Endothelial cell (in vitro differentiated cells): ENCODE measurements around the gene ATP13A3. TPM values are rescaled to one million over a fixed set of nuclear protein-coding genes. Genes with fewer than 3 reads are reported as not detected.
A peak's percentile ranks its signal among the peaks of the same experiment; 100 is the strongest.

Experiments used
- DNase-seq: peaks from one replicate; pipeline ENCODE4 v3.0.0; 2021; ENCODE audit warnings: low spot score
- H3K27ac Mint-ChIP-seq: one replicate; pipeline ENCODE4 v1.8.0; 2021; ENCODE audit warnings: mixed read lengths, inconsistent platforms; ENCODE audit not compliant: unreplicated experiment
- H3K27me3 Mint-ChIP-seq: one replicate; pipeline ENCODE4 v1.8.0; 2021; ENCODE audit warnings: mild to moderate bottlenecking, moderate library complexity, mixed read lengths, inconsistent platforms; ENCODE audit not compliant: unreplicated experiment
- H3K36me3 Mint-ChIP-seq: one replicate; pipeline ENCODE4 v1.8.0; 2021; ENCODE audit warnings: mild to moderate bottlenecking, low read depth, mixed read lengths, inconsistent platforms; ENCODE audit not compliant: unreplicated experiment
- H3K4me1 Mint-ChIP-seq: one replicate; pipeline ENCODE4 v1.8.0; 2021; ENCODE audit warnings: mild to moderate bottlenecking, mixed read lengths, inconsistent platforms; ENCODE audit not compliant: unreplicated experiment
- H3K4me3 Mint-ChIP-seq: one replicate; pipeline ENCODE4 v1.8.0; 2021; ENCODE audit warnings: mild to moderate bottlenecking, mixed read lengths, inconsistent platforms; ENCODE audit not compliant: unreplicated experiment
- H3K9me3 Mint-ChIP-seq: one replicate; pipeline ENCODE4 v1.8.0; 2021; ENCODE audit warnings: mixed read lengths, inconsistent platforms; ENCODE audit not compliant: unreplicated experiment
- total RNA-seq: library from RNA; stranded (reverse); fragmentation: NEBNext Ultra II Directional; extraction: Animal tissue kit (Norgen Biotek cat#: 25700); gene quantifications from one replicate; pipeline ENCODE4 v1.2.1, GENCODE V29; 2021; ENCODE audit not compliant: unreplicated experiment
- TF ChIP-seq, protein P1 (sequence below): fragments of 200-600 bp; sonication (generic); IDR thresholded peaks from one replicate; pipeline ENCODE4 v1.5.0; 2021; ENCODE audit warnings: antibody characterized with exemption; ENCODE audit not compliant: unreplicated experiment

The ATP13A3 gene
- total RNA-seq, 1 donor from 2014 or later: 32.1 TPM

DNA sequence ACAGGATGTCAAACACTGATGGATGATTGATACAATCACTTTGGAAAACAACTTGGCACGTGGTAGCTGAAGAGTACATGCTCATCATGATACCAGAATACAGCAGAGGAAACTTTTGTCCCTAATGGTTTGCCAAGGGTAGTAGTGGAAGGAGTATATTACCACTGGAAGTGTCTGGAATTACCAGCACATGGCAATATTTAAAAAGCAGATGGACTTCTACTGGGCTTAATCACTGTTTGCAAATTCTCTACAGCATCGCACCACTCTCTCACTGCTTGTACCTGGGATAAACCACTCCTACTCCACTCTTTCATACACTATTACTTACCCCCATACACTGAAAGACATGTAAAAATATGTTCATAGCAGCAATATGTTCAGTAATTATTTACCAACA is 68.1 kb downstream of the ATP13A3 start:
- H3K9me3 Mint-ChIP-seq: no peaks in the 10 kb centered on the region
- peaks cover 9% of the 10 kb centered on the region for H3K36me3 Mint-ChIP-seq
- no peak for DNase-seq
- H3K27me3 Mint-ChIP-seq: peaks cover 1% of the 10 kb centered on the region
- H3K4me3 Mint-ChIP-seq: no peak overlapping the region
- no peak overlapping the region for H3K27ac Mint-ChIP-seq
- TF ChIP-seq, protein P1, sequence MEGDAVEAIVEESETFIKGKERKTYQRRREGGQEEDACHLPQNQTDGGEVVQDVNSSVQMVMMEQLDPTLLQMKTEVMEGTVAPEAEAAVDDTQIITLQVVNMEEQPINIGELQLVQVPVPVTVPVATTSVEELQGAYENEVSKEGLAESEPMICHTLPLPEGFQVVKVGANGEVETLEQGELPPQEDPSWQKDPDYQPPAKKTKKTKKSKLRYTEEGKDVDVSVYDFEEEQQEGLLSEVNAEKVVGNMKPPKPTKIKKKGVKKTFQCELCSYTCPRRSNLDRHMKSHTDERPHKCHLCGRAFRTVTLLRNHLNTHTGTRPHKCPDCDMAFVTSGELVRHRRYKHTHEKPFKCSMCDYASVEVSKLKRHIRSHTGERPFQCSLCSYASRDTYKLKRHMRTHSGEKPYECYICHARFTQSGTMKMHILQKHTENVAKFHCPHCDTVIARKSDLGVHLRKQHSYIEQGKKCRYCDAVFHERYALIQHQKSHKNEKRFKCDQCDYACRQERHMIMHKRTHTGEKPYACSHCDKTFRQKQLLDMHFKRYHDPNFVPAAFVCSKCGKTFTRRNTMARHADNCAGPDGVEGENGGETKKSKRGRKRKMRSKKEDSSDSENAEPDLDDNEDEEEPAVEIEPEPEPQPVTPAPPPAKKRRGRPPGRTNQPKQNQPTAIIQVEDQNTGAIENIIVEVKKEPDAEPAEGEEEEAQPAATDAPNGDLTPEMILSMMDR: no peak
- no peaks in the 10 kb centered on the region for H3K4me1 Mint-ChIP-seq

DNA sequence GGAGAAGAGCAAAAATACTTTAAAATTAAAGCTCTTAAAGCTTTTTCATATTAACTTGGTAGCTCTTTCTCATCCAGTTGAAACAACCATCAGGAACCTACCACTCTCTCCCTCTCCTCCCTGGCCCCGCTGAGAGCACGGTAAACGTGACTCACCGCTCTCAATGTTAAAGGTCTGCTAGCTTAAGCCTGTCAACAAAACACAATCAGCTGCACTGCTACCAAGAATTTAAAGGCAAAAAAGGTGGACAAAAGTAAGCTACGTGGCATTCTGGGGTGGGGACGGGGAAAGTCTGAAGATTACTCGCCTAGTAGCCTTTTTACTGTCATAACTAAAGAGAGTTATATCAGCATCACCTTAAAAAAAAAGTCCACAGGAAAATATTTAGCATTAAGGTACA is 79.4 kb downstream of the ATP13A3 start:
- Mint-ChIP-seq H3K27me3 (peaks cover 1% of the 10 kb centered on the region), H3K4me3 (no peak overlapping the region), H3K4me1 (no peaks in the 10 kb centered on the region), H3K27ac (no peak overlapping the region), H3K36me3 (no peaks in the 10 kb centered on the region), H3K9me3 (no peaks in the 10 kb centered on the region)
- TF ChIP-seq, protein P1: no peak
- DNase-seq: no peak

DNA sequence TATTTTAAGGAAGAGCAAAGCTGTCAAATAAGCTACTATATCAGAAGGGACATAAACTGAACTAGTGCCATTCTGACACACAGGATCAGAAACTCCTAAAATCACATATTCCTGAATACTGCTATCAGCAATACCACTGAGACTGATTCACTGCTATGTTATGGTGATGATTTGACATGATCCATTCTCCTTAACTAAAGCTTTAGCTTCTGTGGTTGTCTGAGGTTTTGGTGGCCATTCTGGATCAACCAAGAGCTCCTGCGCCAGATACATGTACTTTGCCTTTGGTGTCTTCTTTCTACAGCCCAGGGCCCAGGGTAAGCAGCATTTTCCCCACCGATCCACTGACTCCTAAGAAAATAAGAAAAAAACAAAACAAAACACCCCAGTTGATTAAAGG is 81.0 kb downstream of the ATP13A3 start:
- H3K9me3 Mint-ChIP-seq: no peaks in the 10 kb centered on the region
- TF ChIP-seq, protein P1: no peak
- no peak overlapping the region for H3K27ac Mint-ChIP-seq
- no peaks in the 10 kb centered on the region for H3K36me3 Mint-ChIP-seq
- DNase-seq: no peak
- peaks cover 3% of the 10 kb centered on the region for H3K4me1 Mint-ChIP-seq
- H3K27me3 Mint-ChIP-seq: no peaks in the 10 kb centered on the region
- H3K4me3 Mint-ChIP-seq: no peak overlapping the region

DNA sequence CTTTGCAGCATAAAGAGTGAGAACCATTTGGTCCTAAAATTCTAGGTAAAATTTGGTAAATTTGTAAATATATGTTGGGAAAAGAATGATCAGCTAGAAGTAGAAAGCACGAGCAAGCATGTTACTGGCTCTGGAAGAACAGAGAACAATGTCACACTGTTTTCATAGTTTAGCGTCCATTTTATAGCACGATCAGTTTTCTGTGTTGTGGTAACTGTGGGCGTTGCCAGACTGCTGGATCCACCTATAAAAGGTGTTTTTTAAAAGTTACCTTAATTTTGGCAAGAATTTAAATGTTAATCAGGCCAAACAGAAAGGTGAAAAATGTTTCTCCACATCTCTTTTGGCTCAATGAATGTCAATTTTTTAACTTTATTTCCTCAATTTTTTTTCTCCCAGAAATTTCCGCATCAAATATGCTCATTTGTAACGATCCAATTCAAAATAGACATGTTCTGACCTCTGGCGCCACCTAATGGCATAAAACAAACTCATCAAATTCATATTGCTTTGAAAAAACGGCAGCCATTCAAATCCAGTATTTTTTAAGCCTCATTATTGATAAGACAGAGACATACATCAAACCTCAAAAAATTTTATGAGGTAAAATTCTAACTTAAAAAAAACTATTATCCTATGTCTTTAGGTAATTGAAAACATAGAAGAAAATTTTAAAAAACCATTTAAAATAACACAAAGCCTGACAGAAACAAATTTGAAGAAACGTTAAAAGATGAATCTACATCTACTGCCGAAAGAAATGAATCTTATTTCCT is 82.2 kb downstream of the ATP13A3 start:
- TF ChIP-seq, protein P1: peak; percentile 85
- Mint-ChIP-seq H3K36me3 (no peaks in the 10 kb centered on the region), H3K27me3 (no peaks in the 10 kb centered on the region), H3K4me3 (no peak overlapping the region), H3K9me3 (no peaks in the 10 kb centered on the region), H3K4me1 (peaks cover 7% of the 10 kb centered on the region), H3K27ac (no peak overlapping the region)
- DNase-seq: peak; percentile 35

DNA sequence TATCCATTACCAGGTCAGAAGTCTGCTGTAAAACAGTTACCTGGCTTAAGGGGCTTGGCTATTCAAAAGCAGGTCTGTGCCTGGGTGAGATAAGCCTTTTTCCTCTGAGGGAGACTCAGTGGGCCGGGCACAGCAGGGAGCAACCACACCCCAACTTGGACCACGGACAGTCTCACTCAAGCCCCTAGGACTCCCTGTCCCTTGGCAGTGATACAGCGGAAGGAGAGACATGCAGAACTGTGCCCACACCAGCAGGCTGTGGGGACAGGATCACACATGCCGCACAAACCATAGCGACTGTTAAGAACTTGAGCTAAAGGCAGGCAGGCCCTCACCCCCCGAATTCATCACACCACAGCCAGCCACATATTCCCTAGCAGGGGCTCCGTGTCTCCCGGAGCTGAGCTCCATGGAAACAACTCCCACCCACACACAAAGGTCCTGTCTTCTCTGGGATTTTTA is 84.9 kb downstream of the ATP13A3 start:
- H3K36me3 Mint-ChIP-seq: no peaks in the 10 kb centered on the region
- H3K27ac Mint-ChIP-seq: no peak overlapping the region
- peaks cover 2% of the 10 kb centered on the region for H3K27me3 Mint-ChIP-seq
- H3K4me3 Mint-ChIP-seq: no peak overlapping the region
- TF ChIP-seq, protein P1: no peak
- DNase-seq: no peak
- H3K4me1 Mint-ChIP-seq: peaks cover 22% of the 10 kb centered on the region
- H3K9me3 Mint-ChIP-seq: no peaks in the 10 kb centered on the region
